SK-N-SH (cell line): Measurements from ENCODE around the gene GANAB.

ENCODE experiments used
- CHD2 ChIP-seq: fragments of 150-350 bp; IDR thresholded peaks from 2 replicates; pipeline ENCODE4 v1.6.1; 2018; ENCODE audit warnings: low read length; ENCODE audit not compliant: partially characterized antibody
- EP300 ChIP-seq, 2 experiments: IDR thresholded peaks; 2 replicates each; pipeline versions ENCODE4 v1.4.0 to v1.6.1; 2012; ENCODE audit warnings: borderline replicate concordance in 1 of 2, low read depth in 1 of 2, low read length in 1 of 2
- EZH2phosphoT487 ChIP-seq: fragments of 200-600 bp; sonication (generic); IDR thresholded peaks from 2 replicates; pipeline ENCODE4 v1.6.1; 2017; ENCODE audit warnings: low read depth, mixed run types, mild to moderate bottlenecking, antibody characterized with exemption, moderate library complexity, borderline replicate concordance
- GABPA ChIP-seq: IDR thresholded peaks from 2 replicates; pipeline ENCODE4 v1.4.0; 2012; ENCODE audit warnings: low read depth, mild to moderate bottlenecking
- JUND ChIP-seq: IDR thresholded peaks from 2 replicates; pipeline ENCODE4 v1.4.0; 2012
- NRF1 ChIP-seq: IDR thresholded peaks from 2 replicates; pipeline ENCODE4 v1.6.1; 2012; ENCODE audit warnings: low read depth, mild to moderate bottlenecking, low read length
- POLR2AphosphoS5 ChIP-seq: IDR thresholded peaks from 2 replicates; pipeline ENCODE4 v1.6.1; 2012; ENCODE audit warnings: low read depth, low read length
- RAD21 ChIP-seq: IDR thresholded peaks from 2 replicates; pipeline ENCODE4 v1.6.1; 2012; ENCODE audit warnings: mild to moderate bottlenecking, low read length
- SIN3A ChIP-seq: IDR thresholded peaks from 2 replicates; pipeline ENCODE4 v1.6.1; 2012; ENCODE audit warnings: low read depth, mild to moderate bottlenecking, low read length, moderate library complexity, borderline replicate concordance
- TCF12 ChIP-seq: IDR thresholded peaks from 2 replicates; pipeline ENCODE4 v1.4.0; 2012
- TF ChIP-seq, protein P1 (sequence below): fragments of 200-600 bp; sonication (generic); IDR thresholded peaks from 2 replicates; pipeline ENCODE4 v1.6.1; 2017; ENCODE audit warnings: antibody characterized with exemption, mild to moderate bottlenecking, moderate library complexity
- TF ChIP-seq, protein P2 (sequence below): fragments of 150-350 bp; IDR thresholded peaks from 2 replicates; pipeline ENCODE4 v1.6.1; 2016; ENCODE audit warnings: mild to moderate bottlenecking, low read depth, low read length
- TF ChIP-seq, protein P3 (sequence below): IDR thresholded peaks from 2 replicates; pipeline ENCODE4; 2012
- TF ChIP-seq, protein P4 (sequence below): IDR thresholded peaks from 2 replicates; pipeline ENCODE4 v1.4.0; 2012; ENCODE audit warnings: low read depth

DNA sequence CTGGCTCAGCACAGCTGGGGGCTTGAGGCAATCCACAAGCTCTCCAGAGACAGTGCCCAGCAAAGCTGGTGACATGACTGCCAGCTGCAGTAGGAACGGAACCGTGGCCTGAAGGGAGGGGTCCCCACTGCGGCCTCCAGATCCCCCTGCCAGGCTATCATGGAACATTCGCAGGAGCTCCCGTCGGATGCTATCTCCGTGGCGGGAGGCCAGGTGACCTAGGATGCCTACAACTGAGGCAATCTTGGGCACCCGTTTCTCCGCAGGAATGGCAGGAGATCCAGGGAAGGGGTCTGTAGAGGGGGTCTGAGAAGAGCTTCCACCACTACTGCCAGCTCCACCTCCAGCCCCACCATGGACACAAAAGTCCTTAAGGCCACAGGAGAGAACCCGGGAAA is 2.6 kb upstream of the GANAB start:
- TF ChIP-seq, protein P1, sequence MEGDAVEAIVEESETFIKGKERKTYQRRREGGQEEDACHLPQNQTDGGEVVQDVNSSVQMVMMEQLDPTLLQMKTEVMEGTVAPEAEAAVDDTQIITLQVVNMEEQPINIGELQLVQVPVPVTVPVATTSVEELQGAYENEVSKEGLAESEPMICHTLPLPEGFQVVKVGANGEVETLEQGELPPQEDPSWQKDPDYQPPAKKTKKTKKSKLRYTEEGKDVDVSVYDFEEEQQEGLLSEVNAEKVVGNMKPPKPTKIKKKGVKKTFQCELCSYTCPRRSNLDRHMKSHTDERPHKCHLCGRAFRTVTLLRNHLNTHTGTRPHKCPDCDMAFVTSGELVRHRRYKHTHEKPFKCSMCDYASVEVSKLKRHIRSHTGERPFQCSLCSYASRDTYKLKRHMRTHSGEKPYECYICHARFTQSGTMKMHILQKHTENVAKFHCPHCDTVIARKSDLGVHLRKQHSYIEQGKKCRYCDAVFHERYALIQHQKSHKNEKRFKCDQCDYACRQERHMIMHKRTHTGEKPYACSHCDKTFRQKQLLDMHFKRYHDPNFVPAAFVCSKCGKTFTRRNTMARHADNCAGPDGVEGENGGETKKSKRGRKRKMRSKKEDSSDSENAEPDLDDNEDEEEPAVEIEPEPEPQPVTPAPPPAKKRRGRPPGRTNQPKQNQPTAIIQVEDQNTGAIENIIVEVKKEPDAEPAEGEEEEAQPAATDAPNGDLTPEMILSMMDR = no peak
- TF ChIP-seq SIN3A (no peak), TCF12 (no peak), NRF1 (no peak), GABPA (no peak), CHD2 (no peak), POLR2AphosphoS5 (no peak), EP300 (IDR thresholded peaks at IDR 0.05; ENCODE audit: borderline replicate concordance in 1 of 2, low read depth in 1 of 2, low read length in 1 of 2) (no peak), EZH2phosphoT487 (no peak), RAD21 (no peak), JUND (no peak)
- TF ChIP-seq, protein P2, sequence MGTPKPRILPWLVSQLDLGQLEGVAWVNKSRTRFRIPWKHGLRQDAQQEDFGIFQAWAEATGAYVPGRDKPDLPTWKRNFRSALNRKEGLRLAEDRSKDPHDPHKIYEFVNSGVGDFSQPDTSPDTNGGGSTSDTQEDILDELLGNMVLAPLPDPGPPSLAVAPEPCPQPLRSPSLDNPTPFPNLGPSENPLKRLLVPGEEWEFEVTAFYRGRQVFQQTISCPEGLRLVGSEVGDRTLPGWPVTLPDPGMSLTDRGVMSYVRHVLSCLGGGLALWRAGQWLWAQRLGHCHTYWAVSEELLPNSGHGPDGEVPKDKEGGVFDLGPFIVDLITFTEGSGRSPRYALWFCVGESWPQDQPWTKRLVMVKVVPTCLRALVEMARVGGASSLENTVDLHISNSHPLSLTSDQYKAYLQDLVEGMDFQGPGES = no peak
- TF ChIP-seq, protein P3, sequence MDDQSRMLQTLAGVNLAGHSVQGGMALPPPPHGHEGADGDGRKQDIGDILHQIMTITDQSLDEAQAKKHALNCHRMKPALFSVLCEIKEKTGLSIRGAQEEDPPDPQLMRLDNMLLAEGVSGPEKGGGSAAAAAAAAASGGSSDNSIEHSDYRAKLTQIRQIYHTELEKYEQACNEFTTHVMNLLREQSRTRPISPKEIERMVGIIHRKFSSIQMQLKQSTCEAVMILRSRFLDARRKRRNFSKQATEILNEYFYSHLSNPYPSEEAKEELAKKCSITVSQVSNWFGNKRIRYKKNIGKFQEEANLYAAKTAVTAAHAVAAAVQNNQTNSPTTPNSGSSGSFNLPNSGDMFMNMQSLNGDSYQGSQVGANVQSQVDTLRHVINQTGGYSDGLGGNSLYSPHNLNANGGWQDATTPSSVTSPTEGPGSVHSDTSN = no peak
- TF ChIP-seq, protein P4, sequence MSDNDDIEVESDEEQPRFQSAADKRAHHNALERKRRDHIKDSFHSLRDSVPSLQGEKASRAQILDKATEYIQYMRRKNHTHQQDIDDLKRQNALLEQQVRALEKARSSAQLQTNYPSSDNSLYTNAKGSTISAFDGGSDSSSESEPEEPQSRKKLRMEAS = no peak
